Fibroblast of the conjunctiva (primary cell): ENCODE results near the gene LRRC8A.
"Not testable (repeated sequence)": the region's sequence is repeated elsewhere in the genome, so short reads cannot be mapped to it uniquely, and the experiment has no call there.

Source experiments
- DNase-seq: peaks from one replicate; pipeline ENCODE4 v3.0.0-alpha.2; 2010; ENCODE audit warnings: low read depth

LRRC8A gene

GRCh38 chr9:128881884-128882676, at the start of gene LRRC8A, which contains the start of gene KYAT1:
Gene LRRC8A (plus strand): TSS chr9:128882133. CDS start chr9:128907165, 25,032 bp downstream.
Gene KYAT1 (minus strand): TSS chr9:128881950. CDS start chr9:128845405, 36,545 bp downstream.
- peak; percentile 87 for DNase-seq

- no peak for DNase-seq
Observed at GRCh38 chr9:128833696-128834095, 48.2 kb upstream of the LRRC8A start.

DNA sequence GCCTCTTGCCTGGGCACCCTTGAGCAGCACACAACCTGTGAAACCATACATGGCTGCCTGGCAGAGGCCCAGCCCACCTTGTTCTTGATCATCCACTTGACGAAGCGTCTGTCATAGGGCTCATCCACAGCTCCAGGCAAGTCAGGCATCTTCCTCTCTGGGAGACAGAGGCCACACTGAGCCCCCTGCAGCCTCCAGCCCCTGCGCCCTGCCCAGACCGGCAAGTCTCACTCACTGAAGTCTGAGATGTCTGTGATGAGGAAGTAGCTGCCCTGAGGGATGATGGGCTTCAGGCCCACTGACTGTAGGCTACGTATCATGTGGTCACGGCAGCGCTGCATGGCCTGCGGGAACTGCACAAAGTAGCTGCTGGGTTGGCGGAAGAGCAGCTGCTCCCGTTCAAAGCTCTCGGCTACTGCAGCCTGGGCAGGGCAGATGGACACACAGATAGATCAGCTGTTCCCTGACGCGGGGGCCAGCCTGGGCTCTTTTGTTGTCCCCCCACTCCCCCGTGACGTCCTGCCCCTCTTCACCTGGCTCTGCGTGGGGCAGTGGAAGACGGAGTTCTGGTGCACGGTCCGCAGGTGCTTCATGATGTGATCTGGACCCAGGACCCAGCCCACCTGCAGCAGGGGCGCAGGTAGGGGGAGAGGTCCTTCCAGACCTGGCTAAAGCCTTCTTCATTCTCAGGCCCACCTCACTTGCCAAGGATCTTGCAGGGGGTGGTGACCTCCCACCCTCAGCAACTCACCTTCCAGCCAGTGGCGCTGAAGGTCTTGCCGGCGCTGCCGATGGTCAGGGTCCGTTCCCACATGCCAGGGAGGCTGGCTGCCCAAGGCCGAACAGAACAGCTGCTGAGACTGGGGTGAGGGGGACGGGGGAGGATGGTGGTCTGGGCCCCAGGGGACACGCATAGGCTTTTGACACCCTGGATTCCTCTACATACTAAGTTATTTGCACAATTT, 46.4 kb upstream of the LRRC8A start:
- DNase-seq, result no peak

GRCh38 chr9:128836509-128837145, 45.3 kb upstream of the LRRC8A start:
- DNase-seq, result no peak

DNA sequence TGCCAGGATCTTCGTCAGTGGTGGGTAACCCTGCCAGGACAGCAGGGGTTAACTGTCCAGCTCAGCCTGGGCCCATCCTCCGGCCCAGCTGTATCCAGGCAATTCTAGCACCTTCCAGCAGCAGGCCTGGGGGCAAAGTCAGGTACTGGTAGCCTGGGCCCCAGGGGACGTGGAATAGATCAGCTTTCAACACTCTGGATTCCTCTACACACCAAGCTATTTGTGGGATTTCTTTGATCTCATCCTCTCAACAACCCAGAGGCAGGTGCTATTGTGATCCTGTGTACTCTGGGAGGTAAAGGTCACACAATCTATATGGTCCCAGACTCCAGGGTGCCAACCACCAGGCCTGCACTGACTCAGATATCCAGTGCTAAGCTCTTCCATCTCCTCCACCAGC, 43.6 kb upstream of the LRRC8A start:
- DNase-seq, result no peak

GRCh38 chr9:128840524-128840923, 41.4 kb upstream of the LRRC8A start:
- no peak for DNase-seq

DNA sequence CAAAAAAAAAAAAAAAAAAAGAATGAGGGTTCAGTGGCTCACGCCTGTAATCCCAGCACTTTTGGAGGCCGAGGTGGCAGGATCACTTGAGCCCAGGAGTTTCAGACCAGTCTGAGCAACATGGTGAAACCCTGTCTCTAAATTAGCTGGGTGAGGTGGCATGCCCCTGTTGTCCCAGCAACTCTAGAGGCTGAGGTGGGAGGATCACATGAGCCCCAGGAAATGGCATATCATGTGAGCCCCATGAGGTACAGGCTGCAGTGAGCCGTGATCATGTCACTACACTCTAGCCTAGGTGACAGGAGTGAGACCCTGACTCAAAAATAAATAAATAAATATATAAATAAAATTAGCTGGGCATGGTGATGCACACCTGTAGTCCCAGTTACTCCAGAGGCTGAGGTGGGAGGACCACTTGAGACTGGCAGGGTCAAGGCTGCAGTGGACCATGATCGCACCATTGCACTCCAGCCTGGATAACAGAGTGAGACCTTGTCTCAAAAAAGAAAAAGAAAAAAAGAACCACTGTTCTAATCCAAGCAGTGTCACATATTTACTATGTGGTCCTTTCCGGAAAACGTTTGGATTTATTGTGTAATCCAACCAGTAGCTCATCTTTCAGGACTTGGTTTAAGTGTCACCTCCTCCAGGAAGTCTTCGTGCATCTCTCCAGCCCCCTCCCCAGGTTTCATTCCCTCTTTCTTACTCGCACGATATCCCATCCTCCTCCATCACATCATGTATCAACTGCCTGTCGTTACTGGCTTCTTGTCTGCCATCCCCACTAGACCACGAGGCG, 40.0 kb upstream of the LRRC8A start:
- DNase-seq, result no peak

GRCh38 chr9:128843171-128843570, 38.8 kb upstream of the LRRC8A start:
- not testable (repeated sequence) for DNase-seq

DNA sequence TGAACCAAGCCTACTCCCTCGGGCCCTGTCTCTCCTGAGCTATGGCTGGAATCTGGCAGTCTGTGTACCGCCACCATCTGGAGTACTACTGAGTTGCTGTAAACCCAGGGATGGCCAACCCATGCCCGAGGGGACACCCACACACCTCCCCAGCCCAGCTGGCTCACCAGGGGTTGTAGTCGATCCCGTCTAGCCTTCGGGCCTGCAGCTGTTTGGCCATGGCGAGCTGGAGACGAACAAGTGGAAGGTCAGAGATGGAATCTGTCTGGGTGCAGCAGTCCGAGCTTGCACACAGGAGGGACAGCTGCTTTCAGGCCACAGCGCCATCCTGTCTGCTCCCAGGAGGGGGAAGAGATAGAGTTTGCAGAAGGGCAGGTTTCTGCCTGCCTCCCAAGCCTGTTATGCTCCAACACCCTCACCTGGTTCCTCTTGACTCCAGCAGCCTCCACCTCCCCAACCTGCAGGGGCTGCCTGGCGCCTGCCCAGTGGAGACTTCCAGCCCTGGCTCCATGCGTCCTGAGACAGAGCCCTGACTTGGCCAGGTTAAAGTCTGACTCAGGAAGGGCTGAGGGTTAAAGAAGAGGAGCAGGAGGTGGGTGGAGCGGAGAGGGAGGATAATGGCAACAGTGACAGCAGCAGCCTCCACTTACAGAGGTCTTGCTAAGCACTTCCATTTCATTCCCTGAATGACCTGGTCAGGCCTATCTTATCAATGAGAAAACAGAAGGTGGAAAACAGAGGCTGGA, 36.6 kb upstream of the LRRC8A start:
- no peak for DNase-seq

GRCh38 chr9:128846680-128847030, 35.3 kb upstream of the LRRC8A start:
- DNase-seq, result no peak

DNA sequence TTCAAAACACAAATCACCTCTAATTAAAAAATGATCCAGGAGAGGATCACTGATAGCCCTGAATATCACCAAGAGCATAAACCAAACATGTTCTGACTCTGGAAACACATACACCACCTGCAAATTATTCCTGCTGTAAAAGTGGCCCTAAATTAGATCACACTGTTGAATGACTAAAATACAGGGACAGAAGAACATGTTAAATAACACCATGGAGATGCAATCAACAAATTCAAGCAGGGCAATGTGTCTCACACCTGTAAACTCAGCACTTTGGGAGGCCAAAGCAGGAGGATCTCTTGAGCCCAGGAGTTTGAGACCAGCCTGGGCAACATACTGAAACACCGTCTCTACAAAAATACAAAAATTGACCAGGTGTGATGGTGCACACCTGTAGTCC, 34.1 kb upstream of the LRRC8A start:
- no peak for DNase-seq

DNA sequence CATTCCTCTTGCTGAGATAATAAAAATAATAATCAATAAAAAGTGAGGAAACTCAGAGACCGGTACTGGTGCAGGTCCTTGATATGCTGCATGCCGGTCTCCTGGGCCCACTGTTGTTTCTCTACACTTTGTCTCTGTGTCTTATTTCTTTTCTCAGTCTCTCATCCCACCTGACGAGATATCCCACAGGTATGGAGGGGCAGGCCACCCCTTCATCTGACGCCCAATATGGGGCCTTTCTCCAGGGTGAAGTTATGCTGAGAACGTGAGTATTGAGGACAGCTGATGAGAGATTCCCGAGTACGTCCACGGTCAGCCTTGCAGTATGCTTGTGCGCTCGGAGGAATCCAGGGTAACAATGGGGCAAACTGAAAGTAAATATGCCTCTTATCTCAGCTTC, 30.9 kb upstream of the LRRC8A start:
- DNase-seq, result not testable (repeated sequence)

GRCh38 chr9:128851779-128852600, 29.9 kb upstream of the LRRC8A start:
- peak; percentile 9 for DNase-seq

GRCh38 chr9:128852646-128853045, 29.3 kb upstream of the LRRC8A start:
- not testable (repeated sequence) for DNase-seq

DNA sequence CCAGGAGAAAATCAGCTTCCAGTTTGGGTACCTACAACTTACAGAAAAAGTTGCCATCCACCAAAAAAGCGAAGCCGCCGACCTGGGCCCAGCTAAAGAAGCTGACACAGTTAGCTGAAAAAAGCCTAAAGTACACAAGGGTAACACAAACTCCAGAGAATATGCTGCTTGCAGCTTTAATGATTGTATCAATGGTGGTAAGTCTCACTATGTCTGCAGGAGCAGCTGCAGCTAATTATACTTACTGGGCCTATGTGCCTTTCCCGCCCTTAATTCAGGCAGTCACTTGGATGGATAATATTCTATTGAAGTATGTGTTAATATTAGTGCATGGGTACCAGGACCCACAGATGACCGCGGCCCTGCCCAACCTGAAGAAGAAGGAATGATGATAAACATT, 27.5 kb upstream of the LRRC8A start:
- DNase-seq, result not testable (repeated sequence)

DNA sequence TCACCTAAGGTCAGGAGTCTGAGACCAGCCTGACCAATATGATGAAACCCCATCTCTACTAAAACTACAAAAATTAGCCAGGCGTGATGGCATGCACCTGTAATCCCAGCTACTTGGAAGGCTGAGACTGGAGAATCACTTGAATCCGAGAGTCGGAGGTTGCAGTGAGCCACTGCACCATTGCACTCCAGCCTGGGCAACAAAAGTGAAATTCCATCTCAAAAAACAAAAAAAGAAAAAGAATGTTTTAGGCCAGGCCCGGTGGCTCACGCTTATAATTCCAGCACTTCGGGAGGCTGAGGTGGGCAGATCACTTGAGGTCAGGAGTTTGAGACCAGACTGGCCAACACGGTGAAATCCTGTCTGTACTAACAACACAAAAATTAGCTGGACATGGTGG, 23.5 kb upstream of the LRRC8A start:
- DNase-seq, result not testable (repeated sequence)

DNA sequence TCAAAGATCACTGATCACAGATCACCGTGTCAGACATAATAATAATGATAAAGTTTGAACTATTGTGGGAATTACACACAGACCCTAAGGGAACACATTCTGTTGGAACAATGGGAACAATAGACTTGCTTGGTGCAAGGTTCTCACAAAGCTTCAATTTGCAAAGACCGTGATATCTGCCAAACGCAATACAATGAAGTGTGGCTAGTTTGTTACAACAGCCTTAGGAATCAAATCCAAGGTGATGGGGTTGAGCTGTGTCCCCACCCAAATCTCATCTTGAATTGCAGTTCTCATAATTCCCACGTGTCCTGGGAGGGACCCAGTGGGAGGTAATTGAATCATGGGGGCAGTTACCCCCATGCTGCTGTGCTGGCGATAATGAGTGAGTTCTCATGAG, 21.0 kb upstream of the LRRC8A start:
- no peak for DNase-seq

DNA sequence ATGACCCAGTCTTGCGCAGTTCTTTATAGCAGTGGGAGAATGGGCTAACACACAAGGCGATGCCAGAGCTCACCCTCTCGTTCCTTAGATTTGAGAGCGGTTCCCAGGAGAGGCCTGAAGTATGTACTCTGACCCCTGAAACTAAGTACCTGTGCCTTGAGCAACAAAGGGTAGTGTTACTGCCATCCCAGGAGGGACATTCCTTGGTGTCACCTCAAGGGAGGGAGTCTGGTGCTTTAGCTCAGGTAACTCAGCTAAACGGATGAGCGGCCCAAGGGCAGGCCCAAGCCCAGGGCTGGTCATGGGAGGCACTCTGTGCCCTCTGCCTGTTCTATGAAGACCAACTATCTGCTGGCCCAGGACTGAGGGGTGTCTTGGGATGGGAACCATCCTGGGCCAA, 20.4 kb upstream of the LRRC8A start:
- no peak for DNase-seq

DNA sequence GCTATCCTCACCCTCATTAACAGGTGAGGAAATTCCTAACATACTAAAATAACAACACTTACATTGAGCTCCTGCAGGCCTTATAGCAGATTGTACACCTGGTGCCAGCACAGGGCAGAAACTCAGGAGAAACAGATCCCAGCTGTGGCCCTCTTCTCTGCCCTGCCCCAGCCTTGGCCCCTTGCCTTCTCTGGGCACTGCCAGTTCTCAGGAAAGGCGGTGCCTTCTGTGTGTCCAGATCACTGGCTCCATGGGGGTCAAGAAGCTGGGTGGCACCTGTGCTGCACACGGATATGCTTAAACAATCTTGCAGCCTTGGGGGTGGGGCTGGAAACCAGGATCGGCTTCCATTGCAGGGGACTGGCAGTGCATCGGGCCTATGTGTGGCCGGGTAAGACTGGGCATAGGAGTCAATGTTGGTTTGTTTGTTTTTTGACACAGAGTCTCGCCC, 19.5 kb upstream of the LRRC8A start:
- no peak for DNase-seq

- DNase-seq, result peak; percentile 26
Observed at GRCh38 chr9:128863647-128864046, 18.3 kb upstream of the LRRC8A start.
